Hepatocyte (in vitro differentiated cells): ENCODE measurements around the gene BCAS1. TPM values are rescaled to one million over a fixed set of nuclear protein-coding genes. Genes with fewer than 3 reads are reported as not detected.

Experiments used
- DNase-seq: peaks from one replicate; pipeline ENCODE4 v3.0.0-alpha.2; 2016; ENCODE audit warnings: low spot score
- H2AFZ ChIP-seq: fragments of 200-600 bp; sonication (generic); 2 replicates; pipeline ENCODE4 v1.6.0; 2016; ENCODE audit warnings: antibody characterized with exemption, mild to moderate bottlenecking
- H3K27ac ChIP-seq: fragments of 200-600 bp; sonication (generic); 2 replicates; pipeline ENCODE4 v1.5.1; 2016; ENCODE audit warnings: mild to moderate bottlenecking
- H3K27me3 ChIP-seq: fragments of 200-600 bp; sonication (generic); 2 replicates; pipeline ENCODE4 v1.6.1; 2016
- H3K36me3 ChIP-seq: fragments of 200-600 bp; sonication (generic); replicated peaks from 2 replicates; pipeline ENCODE4 v1.5.1; 2016; ENCODE audit warnings: low read depth; ENCODE audit not compliant: insufficient read depth
- H3K4me1 ChIP-seq: fragments of 200-600 bp; sonication (generic); 2 replicates; pipeline ENCODE4 v1.5.1; 2016; ENCODE audit warnings: mild to moderate bottlenecking, moderate library complexity; ENCODE audit not compliant: insufficient read depth
- H3K4me2 ChIP-seq: fragments of 200-600 bp; sonication (generic); 2 replicates; pipeline ENCODE4 v1.6.0; 2016
- H3K4me3 ChIP-seq: fragments of 200-600 bp; sonication (generic); 2 replicates; pipeline ENCODE4 v1.5.1; 2016; ENCODE audit warnings: mild to moderate bottlenecking
- H3K79me2 ChIP-seq: fragments of 200-600 bp; sonication (generic); 2 replicates; pipeline ENCODE4 v1.6.0; 2017; ENCODE audit warnings: mild to moderate bottlenecking
- H3K9me2 ChIP-seq: fragments of 200-600 bp; sonication (generic); replicated peaks from 2 replicates; pipeline ENCODE4 v1.6.0; 2017; ENCODE audit warnings: mild to moderate bottlenecking; ENCODE audit not compliant: insufficient read depth
- H3K9me3 ChIP-seq: fragments of 200-600 bp; sonication (generic); 2 replicates; pipeline ENCODE4 v1.5.1; 2016; ENCODE audit warnings: low read depth, mild to moderate bottlenecking
- H4K20me1 ChIP-seq: fragments of 200-600 bp; sonication (generic); 2 replicates; pipeline ENCODE4 v1.6.0; 2016; ENCODE audit warnings: mild to moderate bottlenecking; ENCODE audit not compliant: insufficient read depth, poor library complexity, severe bottlenecking
- CTCF ChIP-seq: fragments of 200-600 bp; sonication (generic); IDR thresholded peaks from 2 replicates; pipeline ENCODE4 v1.5.1; 2016; ENCODE audit warnings: antibody characterized with exemption, mild to moderate bottlenecking; ENCODE audit not compliant: poor library complexity
- EZH2 ChIP-seq: fragments of 200-600 bp; sonication (generic); IDR thresholded peaks from 2 replicates; pipeline ENCODE4 v1.6.1; 2016; ENCODE audit warnings: antibody characterized with exemption, mild to moderate bottlenecking, borderline replicate concordance
- EZH2phosphoT487 ChIP-seq: fragments of 200-600 bp; sonication (generic); IDR thresholded peaks from one replicate; pipeline ENCODE4 v1.6.1; 2018; ENCODE audit warnings: antibody characterized with exemption, mild to moderate bottlenecking, low read depth, moderate library complexity; ENCODE audit not compliant: unreplicated experiment, severe bottlenecking
- WGBS: methylation state at CpG from one replicate; pipeline ENCODE4 v1.1.6; 2016; ENCODE audit warnings: low lambda C conversion rate; ENCODE audit errors: missing lambda C conversion rate; 5-methylcytosine and 5-hydroxymethylcytosine counted together
- polyA plus RNA-seq: library from polyadenylated mRNA; unstranded; fragments of >200 nt; fragmentation: Nextera tagmentation; extraction: Ambion mirVana; gene quantifications from 2 replicates; pipeline ENCODE4 v1.2.1, GENCODE V29; 2016
- total RNA-seq: library from RNA; depleted of rRNA; stranded (reverse); fragments of >200 nt; gene quantifications from 2 replicates; pipeline ENCODE4 v1.2.3, GENCODE V29; 2014

BCAS1 gene
- total RNA-seq: 7.4 and 9.8 TPM in 2 replicates
- 4.9 and 5.1 TPM in 2 replicates for polyA plus RNA-seq

- peak; percentile 75 for DNase-seq
- peak within 1 kb of the TSS; percentile 59 for H3K4me2 ChIP-seq
- H3K4me1 ChIP-seq: peaks cover 36% of the 10 kb centered on the region
- H4K20me1 ChIP-seq: no peaks in the 10 kb centered on the region
- peak within 1 kb of the TSS; percentile 45 for H2AFZ ChIP-seq
- no peaks in the 10 kb centered on the region for H3K27me3 ChIP-seq
- 56% methylated on average over 11 of the region's 11 CpGs for WGBS
- H3K27ac ChIP-seq: peak within 1 kb of the TSS; percentile 95
- H3K9me2 ChIP-seq: no peaks in the 10 kb centered on the region
- H3K4me3 ChIP-seq: no peak within 1 kb of the TSS
- TF ChIP-seq EZH2 (no peak), EZH2phosphoT487 (no peak), CTCF (no peak)
- no peaks in the 10 kb centered on the region for H3K36me3 ChIP-seq
- no peaks in the 10 kb centered on the region for H3K79me2 ChIP-seq
- no peaks in the 10 kb centered on the region for H3K9me3 ChIP-seq
Measured at GRCh38 chr20:54070187-54070987, at the start of gene BCAS1. Gene BCAS1, minus strand, starts transcription at chr20:54070594. Its CDS starts 11,876 bp downstream, at chr20:54058718.

DNA sequence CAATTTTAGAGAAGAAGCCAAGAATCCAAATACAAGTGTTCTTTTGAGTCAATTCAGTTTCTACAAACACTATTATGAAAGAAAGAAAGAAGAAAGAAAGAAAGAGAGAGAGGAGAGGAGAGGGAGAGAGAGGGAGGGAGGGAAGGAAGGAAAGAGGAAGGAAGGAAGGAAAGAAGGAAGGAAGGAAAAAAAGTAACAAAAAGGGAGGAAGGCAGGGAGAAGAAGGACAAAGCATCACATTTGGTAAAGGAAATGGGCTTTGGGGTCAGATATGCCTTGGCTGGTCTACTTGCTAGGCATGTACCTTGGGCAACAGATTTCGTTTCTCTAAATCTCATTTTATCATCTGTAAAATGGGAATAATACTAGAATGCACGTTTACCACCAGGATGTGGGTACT, 49.4 kb upstream of the BCAS1 start:
- H3K4me3 ChIP-seq: no peak overlapping the region
- no peak overlapping the region for H2AFZ ChIP-seq
- no peaks in the 10 kb centered on the region for H3K36me3 ChIP-seq
- H3K79me2 ChIP-seq: no peaks in the 10 kb centered on the region
- H3K9me3 ChIP-seq: no peaks in the 10 kb centered on the region
- peaks cover 8% of the 10 kb centered on the region for H3K4me1 ChIP-seq
- TF ChIP-seq CTCF: no peak
- TF ChIP-seq EZH2: no peak
- no peak for TF ChIP-seq EZH2phosphoT487
- no peak overlapping the region for H3K27ac ChIP-seq
- no peaks in the 10 kb centered on the region for H3K9me2 ChIP-seq
- no peaks in the 10 kb centered on the region for H3K27me3 ChIP-seq
- no peaks in the 10 kb centered on the region for H4K20me1 ChIP-seq
- H3K4me2 ChIP-seq: no peak overlapping the region
- 75% methylated on average over 2 of the region's 2 CpGs for WGBS
- DNase-seq: no peak

- TF ChIP-seq EZH2phosphoT487 (no peak), EZH2 (no peak), CTCF (no peak)
- Histone ChIP-seq H3K4me2 (no peak overlapping the region), H3K36me3 (no peaks in the 10 kb centered on the region), H2AFZ (no peak overlapping the region), H4K20me1 (no peaks in the 10 kb centered on the region), H3K9me2 (no peaks in the 10 kb centered on the region), H3K79me2 (no peaks in the 10 kb centered on the region), H3K27me3 (no peaks in the 10 kb centered on the region), H3K9me3 (no peaks in the 10 kb centered on the region), H3K27ac (no peak overlapping the region), H3K4me1 (peaks cover 8% of the 10 kb centered on the region), H3K4me3 (no peak overlapping the region)
- 81% methylated on average over 9 of the region's 9 CpGs for WGBS
- no peak for DNase-seq
Measured at GRCh38 chr20:54118220-54119001, 48.0 kb upstream of the BCAS1 start.
